GM23338 (cell line): ENCODE data around the gene SEMA3C. TPM values are rescaled to one million over a fixed set of nuclear protein-coding genes. Genes with fewer than 3 reads are reported as not detected.

Experiments used
- ATAC-seq: fragments of 200-7000 bp; cut with Tn5 transposase; 3 replicates; pipeline ENCODE4 v1.9.1; 2020
- DNase-seq: peaks from one replicate; pipeline ENCODE4 v3.0.0-alpha.2; 2015; ENCODE audit warnings: low spot score
- H2AFZ ChIP-seq: fragments of 200-600 bp; sonication (generic); 2 replicates; pipeline ENCODE4 v1.8.0; 2016; ENCODE audit warnings: antibody characterized with exemption, mild to moderate bottlenecking, moderate library complexity
- H3F3A ChIP-seq: fragments of 200-600 bp; sonication (generic); replicated peaks from 2 replicates; pipeline ENCODE4 v1.8.0; 2017; ENCODE audit warnings: antibody characterized with exemption, mixed run types, low read depth
- H3K27ac ChIP-seq: fragments of 200-600 bp; sonication (generic); 2 replicates; pipeline ENCODE4 v1.6.1; 2016; ENCODE audit warnings: low read depth
- H3K27me3 ChIP-seq: fragments of 200-600 bp; sonication (generic); 2 replicates; pipeline ENCODE4 v1.8.0; 2016; ENCODE audit warnings: mild to moderate bottlenecking, mixed run types, moderate library complexity; ENCODE audit not compliant: insufficient read depth
- H3K36me3 ChIP-seq: fragments of 200-600 bp; sonication (generic); 2 replicates; pipeline ENCODE4 v1.8.0; 2016; ENCODE audit warnings: mild to moderate bottlenecking; ENCODE audit not compliant: insufficient read depth
- H3K4me1 ChIP-seq: fragments of 200-600 bp; sonication (generic); 2 replicates; pipeline ENCODE4 v1.8.0; 2016; ENCODE audit warnings: mild to moderate bottlenecking, moderate library complexity; ENCODE audit not compliant: insufficient read depth
- H3K4me2 ChIP-seq: fragments of 200-600 bp; sonication (generic); 2 replicates; pipeline ENCODE4 v1.7.1; 2017; ENCODE audit warnings: mixed run types
- H3K4me3 ChIP-seq: fragments of 200-600 bp; sonication (generic); 2 replicates; pipeline ENCODE4 v1.6.1; 2016; ENCODE audit warnings: mixed run types
- H3K79me2 ChIP-seq: fragments of 200-600 bp; sonication (generic); replicated peaks from 2 replicates; pipeline ENCODE4 v1.8.0; 2017; ENCODE audit warnings: mild to moderate bottlenecking; ENCODE audit not compliant: insufficient read depth
- H3K9me2 ChIP-seq: fragments of 200-600 bp; sonication (generic); 2 replicates; pipeline ENCODE4 v1.8.0; 2017; ENCODE audit not compliant: insufficient read depth
- H4K20me1 ChIP-seq: fragments of 200-600 bp; sonication (generic); replicated peaks from 2 replicates; pipeline ENCODE4 v1.8.0; 2017; ENCODE audit warnings: mild to moderate bottlenecking; ENCODE audit not compliant: insufficient read depth
- H3K27ac Mint-ChIP-seq: 2 replicates; pipeline ENCODE4 v1.8.0; 2020; ENCODE audit warnings: inconsistent platforms, mild to moderate bottlenecking, moderate library complexity, mixed read lengths
- H3K27me3 Mint-ChIP-seq: 3 replicates; pipeline ENCODE4 v1.8.0; 2022; ENCODE audit warnings: low read depth, mild to moderate bottlenecking, moderate library complexity, mixed read lengths, inconsistent platforms; ENCODE audit not compliant: insufficient read depth, poor library complexity
- H3K36me3 Mint-ChIP-seq: 3 replicates; pipeline ENCODE4 v1.8.0; 2021; ENCODE audit warnings: low read depth, mild to moderate bottlenecking, inconsistent platforms, moderate library complexity, mixed read lengths
- H3K4me1 Mint-ChIP-seq: 3 replicates; pipeline ENCODE4 v1.8.0; 2020; ENCODE audit warnings: mild to moderate bottlenecking, inconsistent platforms, mixed read lengths
- H3K4me3 Mint-ChIP-seq: 3 replicates; pipeline ENCODE4 v1.8.0; 2021; ENCODE audit warnings: moderate library complexity, mild to moderate bottlenecking, inconsistent platforms, mixed read lengths
- H3K9me3 Mint-ChIP-seq: 3 replicates; pipeline ENCODE4 v1.8.0; 2020; ENCODE audit warnings: moderate library complexity, mild to moderate bottlenecking, inconsistent platforms, mixed read lengths
- CREB1 ChIP-seq: fragments of 250-450 bp; sonication (Bioruptor Pico); IDR thresholded peaks from 2 replicates; pipeline ENCODE4 v1.5.0; 2020; ENCODE audit warnings: low read depth, mild to moderate bottlenecking, moderate library complexity
- EZH2 ChIP-seq: fragments of 200-600 bp; sonication (generic); IDR thresholded peaks from one replicate; pipeline ENCODE4 v1.8.0; 2017; ENCODE audit warnings: antibody characterized with exemption, mild to moderate bottlenecking, low read depth; ENCODE audit not compliant: unreplicated experiment
- EZH2phosphoT487 ChIP-seq: fragments of 200-600 bp; sonication (generic); IDR thresholded peaks from one replicate; pipeline ENCODE4 v1.8.1; 2018; ENCODE audit warnings: antibody characterized with exemption; ENCODE audit not compliant: unreplicated experiment
- JUNB ChIP-seq: IDR thresholded peaks from one replicate; pipeline ENCODE4 v1.6.1; 2016; ENCODE audit warnings: antibody characterized with exemption; ENCODE audit not compliant: unreplicated experiment
- NANOG ChIP-seq: IDR thresholded peaks from 2 replicates; pipeline ENCODE4 v1.6.1; 2016; ENCODE audit warnings: antibody characterized with exemption, borderline replicate concordance
- POLR2AphosphoS5 ChIP-seq: IDR thresholded peaks from 2 replicates; pipeline ENCODE4 v1.6.1; 2016; ENCODE audit warnings: antibody characterized with exemption, low read depth
- REST ChIP-seq: IDR thresholded peaks from one replicate; pipeline ENCODE4 v1.6.1; 2018; ENCODE audit warnings: antibody characterized with exemption; ENCODE audit not compliant: unreplicated experiment
- STAT1 ChIP-seq: IDR thresholded peaks from one replicate; pipeline ENCODE4 v1.6.1; 2016; ENCODE audit warnings: antibody characterized with exemption; ENCODE audit not compliant: unreplicated experiment
- ZNF114 ChIP-seq: fragments of 250-450 bp; sonication (Bioruptor Pico); IDR thresholded peaks from 2 replicates; pipeline ENCODE4 v1.5.0; 2020; ENCODE audit warnings: mild to moderate bottlenecking, moderate library complexity
- ZNF331 ChIP-seq: fragments of 250-450 bp; sonication (Bioruptor Pico); IDR thresholded peaks from 2 replicates; pipeline ENCODE4 v1.5.0; 2020; ENCODE audit warnings: low read depth, mild to moderate bottlenecking, moderate library complexity
- polyA plus RNA-seq: library from polyadenylated mRNA; unstranded; fragments of >200 nt; fragmentation: Nextera tagmentation; extraction: Ambion mirVana; gene quantifications from 2 replicates; pipeline ENCODE4 v1.2.1, GENCODE V29; 2016
- total RNA-seq: library from RNA; depleted of rRNA; stranded (reverse); fragments of >200 nt; shearing (Covaris generic); gene quantifications from 2 replicates; pipeline ENCODE4 v1.2.3, GENCODE V29; 2014
- TF ChIP-seq, protein P1 (sequence below): IDR thresholded peaks from 2 replicates; pipeline ENCODE4 v1.6.1; 2016; ENCODE audit warnings: antibody characterized with exemption
- TF ChIP-seq, protein P2 (sequence below), 2 experiments: fragments of 200-600 bp in 1 of 2; sonication (generic) in 1 of 2; conservative IDR thresholded peaks; 2 replicates each; pipeline versions ENCODE4 v1.5.1 to v1.6.1; 2016 to 2017; ENCODE audit warnings: antibody characterized with exemption in 2 of 2, low read depth in 2 of 2, mild to moderate bottlenecking in 2 of 2, moderate library complexity in 1 of 2
- TF ChIP-seq, protein P3 (sequence below): fragments of 250-450 bp; sonication (Bioruptor Pico); IDR thresholded peaks from 2 replicates; pipeline ENCODE4 v1.5.0; 2020; ENCODE audit warnings: mild to moderate bottlenecking, moderate library complexity

Gene SEMA3C
- total and polyA plus RNA-seq, 2 experiments from 2014 or later: 1.0 to 3.5 TPM

GRCh38 chr7:80895056-80895455 lies 23.8 kb downstream of the SEMA3C start:
- no peak for TF ChIP-seq JUNB
- TF ChIP-seq REST: no peak
- TF ChIP-seq, protein P1, sequence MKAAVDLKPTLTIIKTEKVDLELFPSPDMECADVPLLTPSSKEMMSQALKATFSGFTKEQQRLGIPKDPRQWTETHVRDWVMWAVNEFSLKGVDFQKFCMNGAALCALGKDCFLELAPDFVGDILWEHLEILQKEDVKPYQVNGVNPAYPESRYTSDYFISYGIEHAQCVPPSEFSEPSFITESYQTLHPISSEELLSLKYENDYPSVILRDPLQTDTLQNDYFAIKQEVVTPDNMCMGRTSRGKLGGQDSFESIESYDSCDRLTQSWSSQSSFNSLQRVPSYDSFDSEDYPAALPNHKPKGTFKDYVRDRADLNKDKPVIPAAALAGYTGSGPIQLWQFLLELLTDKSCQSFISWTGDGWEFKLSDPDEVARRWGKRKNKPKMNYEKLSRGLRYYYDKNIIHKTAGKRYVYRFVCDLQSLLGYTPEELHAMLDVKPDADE: no peak
- TF ChIP-seq EZH2phosphoT487: no peak
- no peak for TF ChIP-seq POLR2AphosphoS5
- no peak for TF ChIP-seq STAT1
- TF ChIP-seq, protein P2, sequence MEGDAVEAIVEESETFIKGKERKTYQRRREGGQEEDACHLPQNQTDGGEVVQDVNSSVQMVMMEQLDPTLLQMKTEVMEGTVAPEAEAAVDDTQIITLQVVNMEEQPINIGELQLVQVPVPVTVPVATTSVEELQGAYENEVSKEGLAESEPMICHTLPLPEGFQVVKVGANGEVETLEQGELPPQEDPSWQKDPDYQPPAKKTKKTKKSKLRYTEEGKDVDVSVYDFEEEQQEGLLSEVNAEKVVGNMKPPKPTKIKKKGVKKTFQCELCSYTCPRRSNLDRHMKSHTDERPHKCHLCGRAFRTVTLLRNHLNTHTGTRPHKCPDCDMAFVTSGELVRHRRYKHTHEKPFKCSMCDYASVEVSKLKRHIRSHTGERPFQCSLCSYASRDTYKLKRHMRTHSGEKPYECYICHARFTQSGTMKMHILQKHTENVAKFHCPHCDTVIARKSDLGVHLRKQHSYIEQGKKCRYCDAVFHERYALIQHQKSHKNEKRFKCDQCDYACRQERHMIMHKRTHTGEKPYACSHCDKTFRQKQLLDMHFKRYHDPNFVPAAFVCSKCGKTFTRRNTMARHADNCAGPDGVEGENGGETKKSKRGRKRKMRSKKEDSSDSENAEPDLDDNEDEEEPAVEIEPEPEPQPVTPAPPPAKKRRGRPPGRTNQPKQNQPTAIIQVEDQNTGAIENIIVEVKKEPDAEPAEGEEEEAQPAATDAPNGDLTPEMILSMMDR (conservative IDR thresholded peaks at IDR 0.05; ENCODE audit: low read depth in 2 of 2): no peak
- no peak for TF ChIP-seq ZNF331 (CRISPR knock-in tag)
- TF ChIP-seq NANOG: no peak
- TF ChIP-seq, protein P3, sequence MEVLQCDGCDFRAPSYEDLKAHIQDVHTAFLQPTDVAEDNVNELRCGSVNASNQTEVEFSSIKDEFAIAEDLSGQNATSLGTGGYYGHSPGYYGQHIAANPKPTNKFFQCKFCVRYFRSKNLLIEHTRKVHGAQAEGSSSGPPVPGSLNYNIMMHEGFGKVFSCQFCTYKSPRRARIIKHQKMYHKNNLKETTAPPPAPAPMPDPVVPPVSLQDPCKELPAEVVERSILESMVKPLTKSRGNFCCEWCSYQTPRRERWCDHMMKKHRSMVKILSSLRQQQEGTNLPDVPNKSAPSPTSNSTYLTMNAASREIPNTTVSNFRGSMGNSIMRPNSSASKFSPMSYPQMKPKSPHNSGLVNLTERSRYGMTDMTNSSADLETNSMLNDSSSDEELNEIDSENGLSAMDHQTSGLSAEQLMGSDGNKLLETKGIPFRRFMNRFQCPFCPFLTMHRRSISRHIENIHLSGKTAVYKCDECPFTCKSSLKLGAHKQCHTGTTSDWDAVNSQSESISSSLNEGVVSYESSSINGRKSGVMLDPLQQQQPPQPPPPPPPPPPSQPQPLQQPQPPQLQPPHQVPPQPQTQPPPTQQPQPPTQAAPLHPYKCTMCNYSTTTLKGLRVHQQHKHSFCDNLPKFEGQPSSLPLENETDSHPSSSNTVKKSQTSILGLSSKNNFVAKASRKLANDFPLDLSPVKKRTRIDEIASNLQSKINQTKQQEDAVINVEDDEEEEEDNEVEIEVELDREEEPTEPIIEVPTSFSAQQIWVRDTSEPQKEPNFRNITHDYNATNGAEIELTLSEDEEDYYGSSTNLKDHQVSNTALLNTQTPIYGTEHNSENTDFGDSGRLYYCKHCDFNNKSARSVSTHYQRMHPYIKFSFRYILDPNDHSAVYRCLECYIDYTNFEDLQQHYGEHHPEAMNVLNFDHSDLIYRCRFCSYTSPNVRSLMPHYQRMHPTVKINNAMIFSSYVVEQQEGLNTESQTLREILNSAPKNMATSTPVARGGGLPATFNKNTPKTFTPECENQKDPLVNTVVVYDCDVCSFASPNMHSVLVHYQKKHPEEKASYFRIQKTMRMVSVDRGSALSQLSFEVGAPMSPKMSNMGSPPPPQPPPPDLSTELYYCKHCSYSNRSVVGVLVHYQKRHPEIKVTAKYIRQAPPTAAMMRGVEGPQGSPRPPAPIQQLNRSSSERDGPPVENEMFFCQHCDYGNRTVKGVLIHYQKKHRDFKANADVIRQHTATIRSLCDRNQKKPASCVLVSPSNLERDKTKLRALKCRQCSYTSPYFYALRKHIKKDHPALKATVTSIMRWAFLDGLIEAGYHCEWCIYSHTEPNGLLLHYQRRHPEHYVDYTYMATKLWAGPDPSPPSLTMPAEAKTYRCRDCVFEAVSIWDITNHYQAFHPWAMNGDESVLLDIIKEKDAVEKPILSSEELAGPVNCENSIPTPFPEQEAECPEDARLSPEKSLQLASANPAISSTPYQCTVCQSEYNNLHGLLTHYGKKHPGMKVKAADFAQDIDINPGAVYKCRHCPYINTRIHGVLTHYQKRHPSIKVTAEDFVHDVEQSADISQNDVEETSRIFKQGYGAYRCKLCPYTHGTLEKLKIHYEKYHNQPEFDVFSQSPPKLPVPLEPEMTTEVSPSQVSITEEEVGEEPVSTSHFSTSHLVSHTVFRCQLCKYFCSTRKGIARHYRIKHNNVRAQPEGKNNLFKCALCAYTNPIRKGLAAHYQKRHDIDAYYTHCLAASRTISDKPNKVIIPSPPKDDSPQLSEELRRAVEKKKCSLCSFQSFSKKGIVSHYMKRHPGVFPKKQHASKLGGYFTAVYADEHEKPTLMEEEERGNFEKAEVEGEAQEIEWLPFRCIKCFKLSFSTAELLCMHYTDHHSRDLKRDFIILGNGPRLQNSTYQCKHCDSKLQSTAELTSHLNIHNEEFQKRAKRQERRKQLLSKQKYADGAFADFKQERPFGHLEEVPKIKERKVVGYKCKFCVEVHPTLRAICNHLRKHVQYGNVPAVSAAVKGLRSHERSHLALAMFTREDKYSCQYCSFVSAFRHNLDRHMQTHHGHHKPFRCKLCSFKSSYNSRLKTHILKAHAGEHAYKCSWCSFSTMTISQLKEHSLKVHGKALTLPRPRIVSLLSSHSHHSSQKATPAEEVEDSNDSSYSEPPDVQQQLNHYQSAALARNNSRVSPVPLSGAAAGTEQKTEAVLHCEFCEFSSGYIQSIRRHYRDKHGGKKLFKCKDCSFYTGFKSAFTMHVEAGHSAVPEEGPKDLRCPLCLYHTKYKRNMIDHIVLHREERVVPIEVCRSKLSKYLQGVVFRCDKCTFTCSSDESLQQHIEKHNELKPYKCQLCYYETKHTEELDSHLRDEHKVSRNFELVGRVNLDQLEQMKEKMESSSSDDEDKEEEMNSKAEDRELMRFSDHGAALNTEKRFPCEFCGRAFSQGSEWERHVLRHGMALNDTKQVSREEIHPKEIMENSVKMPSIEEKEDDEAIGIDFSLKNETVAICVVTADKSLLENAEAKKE (CRISPR knock-in tag): no peak
- no peak for TF ChIP-seq EZH2
- no peak for TF ChIP-seq ZNF114
- no peak for TF ChIP-seq CREB1 (CRISPR knock-in tag)

More at GRCh38 chr7:80895056-80895455, 23.8 kb downstream of the SEMA3C start:
- no peaks in the 10 kb centered on the region for H3K36me3 ChIP-seq
- Mint-ChIP-seq H3K4me1 (peaks cover 12% of the 10 kb centered on the region), H3K4me3 (no peak overlapping the region), H3K27ac (peak overlapping the region; percentile 66; the same call in 1 of the 2 replicates), H3K9me3 (no peaks in the 10 kb centered on the region; the same call in 2 of the 3 replicates), H3K27me3 (no peaks in the 10 kb centered on the region), H3K36me3 (peaks cover 3% of the 10 kb centered on the region; the same call in 1 of the 3 replicates)
- H2AFZ ChIP-seq: peak overlapping the region; percentile 69; the same call in 1 of the 2 replicates
- no peaks in the 10 kb centered on the region for H4K20me1 ChIP-seq
- ATAC-seq (no peak), DNase-seq (no peak)
- peaks cover 3% of the 10 kb centered on the region; the same call in 1 of the 2 replicates for H3K4me1 ChIP-seq
- no peak overlapping the region for H3K27ac ChIP-seq
- no peak overlapping the region for H3K4me2 ChIP-seq
- no peaks in the 10 kb centered on the region for H3F3A ChIP-seq
- H3K4me3 ChIP-seq: no peak overlapping the region
- H3K79me2 ChIP-seq: no peaks in the 10 kb centered on the region
- H3K27me3 ChIP-seq: no peaks in the 10 kb centered on the region
- no peaks in the 10 kb centered on the region for H3K9me2 ChIP-seq
